Liver (tissue), 9 donors: Measurements from ENCODE around the gene TXNDC12. TPM values are rescaled to one million over a fixed set of nuclear protein-coding genes. Genes with fewer than 3 reads are reported as not detected.

Experiments used
- DNase-seq: peaks from one replicate; pipeline ENCODE4 v3.0.0-alpha.2; 2017; ENCODE audit warnings: low spot score
- H3K27ac ChIP-seq, 2 donors: one replicate each; pipeline ENCODE4 v1.7.0; 2013; ENCODE audit warnings: inconsistent platforms in 2 of 2, low read length in 2 of 2, control low read depth in 1 of 2, low read depth in 1 of 2, mild to moderate bottlenecking in 1 of 2
- H3K27me3 ChIP-seq, 4 donors: one replicate each; pipeline versions ENCODE4 v1.6.1 to v1.7.0; 2013; ENCODE audit warnings: low read length in 3 of 4, inconsistent platforms in 1 of 4, mild to moderate bottlenecking in 1 of 4, moderate library complexity in 1 of 4; ENCODE audit not compliant: control insufficient read depth in 4 of 4, insufficient read depth in 4 of 4
- H3K36me3 ChIP-seq, 4 donors: one replicate each; pipeline versions ENCODE4 v1.6.1 to v1.7.0; 2013; ENCODE audit warnings: low read length in 3 of 4, mild to moderate bottlenecking in 3 of 4, low read depth in 1 of 4, moderate library complexity in 1 of 4; ENCODE audit not compliant: control insufficient read depth in 4 of 4, insufficient read depth in 3 of 4
- H3K4me1 ChIP-seq, 4 donors: one replicate each; pipeline versions ENCODE4 v1.6.1 to v1.7.0; 2013; ENCODE audit warnings: low read length in 3 of 4, mild to moderate bottlenecking in 3 of 4, moderate library complexity in 1 of 4; ENCODE audit not compliant: control insufficient read depth in 4 of 4, insufficient read depth in 4 of 4
- H3K4me3 ChIP-seq, 3 donors: one replicate each; pipeline versions ENCODE4 v1.6.1 to v1.7.0; 2013; ENCODE audit warnings: low read length in 3 of 3, control low read depth in 1 of 3, low read depth in 1 of 3, mild to moderate bottlenecking in 1 of 3
- H3K9ac ChIP-seq, 2 donors: one replicate each; pipeline ENCODE4 v1.7.0; 2013; ENCODE audit warnings: low read length in 2 of 2, mild to moderate bottlenecking in 2 of 2, moderate library complexity in 2 of 2, control low read depth in 1 of 2, low read depth in 1 of 2
- H3K9me3 ChIP-seq, 4 donors: one replicate each; pipeline versions ENCODE4 v1.6.1 to v1.7.0; 2013; ENCODE audit warnings: low read length in 3 of 4; ENCODE audit not compliant: control insufficient read depth in 4 of 4
- ATF3 ChIP-seq: IDR thresholded peaks from 2 replicates; pipeline ENCODE4 v1.6.1; 2016; ENCODE audit warnings: antibody characterized with exemption
- CTCF ChIP-seq: fragments of 150-350 bp; IDR thresholded peaks from 2 replicates; pipeline ENCODE4 v1.5.1; 2017; ENCODE audit warnings: improper control_type of control experiment, low read depth, low read length; ENCODE audit not compliant: missing input control
- EGR1 ChIP-seq, 2 donors: IDR thresholded peaks; 2 replicates each; pipeline ENCODE4 v1.6.1; 2016 to 2018; ENCODE audit warnings: antibody characterized with exemption in 2 of 2, low read depth in 2 of 2
- FOXA1 ChIP-seq: IDR thresholded peaks from 2 replicates; pipeline ENCODE4 v1.6.1; 2016; ENCODE audit warnings: antibody characterized with exemption
- FOXA2 ChIP-seq: IDR thresholded peaks from 2 replicates; pipeline ENCODE4 v1.6.1; 2016; ENCODE audit warnings: antibody characterized with exemption
- GABPA ChIP-seq, 2 donors: IDR thresholded peaks in 1 of 2; conservative IDR thresholded peaks in 1 of 2; 2 replicates each; pipeline ENCODE4 v1.6.1; 2016; ENCODE audit warnings: antibody characterized with exemption in 2 of 2, mild to moderate bottlenecking in 1 of 2, moderate library complexity in 1 of 2
- HNF4A ChIP-seq, 2 donors: conservative IDR thresholded peaks; 2 replicates each; pipeline ENCODE4 v1.6.1; 2016; ENCODE audit warnings: antibody characterized with exemption in 2 of 2, mild to moderate bottlenecking in 2 of 2
- HNF4G ChIP-seq: IDR thresholded peaks from 2 replicates; pipeline ENCODE4 v1.6.1; 2016; ENCODE audit warnings: antibody characterized with exemption
- JUND ChIP-seq, 2 donors: IDR thresholded peaks; 2 replicates each; pipeline ENCODE4 v1.6.1; 2016; ENCODE audit warnings: antibody characterized with exemption in 2 of 2
- NR2F2 ChIP-seq: IDR thresholded peaks from 2 replicates; pipeline ENCODE4 v1.6.1; 2016; ENCODE audit warnings: antibody characterized with exemption
- RAD21 ChIP-seq, 2 donors: IDR thresholded peaks; 2 replicates each; pipeline ENCODE4 v1.6.1; 2016; ENCODE audit warnings: antibody characterized with exemption in 2 of 2, mild to moderate bottlenecking in 2 of 2
- RXRA ChIP-seq, 2 donors: IDR thresholded peaks; 2 replicates each; pipeline ENCODE4 v1.6.1; 2017 to 2018; ENCODE audit warnings: antibody characterized with exemption in 2 of 2, mild to moderate bottlenecking in 1 of 2
- SP1 ChIP-seq: IDR thresholded peaks from 2 replicates; pipeline ENCODE4 v1.6.1; 2018; ENCODE audit warnings: antibody characterized with exemption, mild to moderate bottlenecking
- TAF1 ChIP-seq: conservative IDR thresholded peaks from 2 replicates; pipeline ENCODE4 v1.6.1; 2016; ENCODE audit warnings: antibody characterized with exemption, mild to moderate bottlenecking
- YY1 ChIP-seq: IDR thresholded peaks from 2 replicates; pipeline ENCODE4 v1.6.1; 2016; ENCODE audit warnings: antibody characterized with exemption, mild to moderate bottlenecking
- WGBS: extraction: QIAGEN DNeasy Blood & Tissue Kit; methylation state at CpG from one replicate; pipeline ENCODE4 v1.1.7; 2013; 5-methylcytosine and 5-hydroxymethylcytosine counted together
- polyA plus RNA-seq, 2 donors: library from polyadenylated mRNA; stranded (reverse) in 1 of 2; unstranded in 1 of 2; fragments of 200-250 nt in 1 of 2; fragments of >200 nt in 1 of 2; fragmentation: Nextera tagmentation in 1 of 2; extraction: Ambion mirVana in 1 of 2; gene quantifications; one replicate each; pipeline versions ENCODE4 v1.2.1 to v1.2.3, GENCODE V29; 2013 to 2015
- total RNA-seq, 2 donors: library from RNA; depleted of rRNA; stranded (reverse); fragments of >200 nt; gene quantifications; one replicate each; pipeline ENCODE4 v1.2.3, GENCODE V29; 2014
- TF ChIP-seq, protein P1 (sequence below): IDR thresholded peaks from 2 replicates; pipeline ENCODE4 v1.6.1; 2016; ENCODE audit warnings: antibody characterized with exemption
- TF ChIP-seq, protein P2 (sequence below): IDR thresholded peaks from 2 replicates; pipeline ENCODE4 v1.6.1; 2016; ENCODE audit warnings: antibody characterized with exemption, mild to moderate bottlenecking
- TF ChIP-seq, protein P3 (sequence below): IDR thresholded peaks from 2 replicates; pipeline ENCODE4 v1.6.1; 2016; ENCODE audit warnings: antibody characterized with exemption
- donor health status: healthy.
- donor health status: healthy.
- donor health status: healthy.
- donor health status: healthy.
- donor health status: healthy.

The TXNDC12 gene
- total and polyA plus RNA-seq, 4 donors = 17.5 to 35.8 (median 20.7) TPM

GRCh38 chr1:51990478-51990965 lies 64.5 kb downstream of the TXNDC12 start, which contains the start of gene RAB3B:
RAB3B (minus strand) TSS chr1:51990700; CDS start chr1:51977117, 13,583 bp downstream.
- no peak within 1 kb of the TSS for H3K9ac ChIP-seq
- H3K4me3 ChIP-seq = peak within 1 kb of the TSS in 1 of 3 donors; percentile 67
- H3K27me3 ChIP-seq = peaks cover 0 to 3% (median 1%) of the 10 kb centered on the region in 4 donors
- H3K4me1 ChIP-seq = peaks cover 0 to 2% (median 0%) of the 10 kb centered on the region in 4 donors
- no peaks in the 10 kb centered on the region for H3K36me3 ChIP-seq
- DNase-seq = peak; percentile 82
- no peaks in the 10 kb centered on the region for H3K9me3 ChIP-seq
- 3% methylated on average over 46 of the region's 46 CpGs for WGBS
- H3K27ac ChIP-seq = no peak within 1 kb of the TSS
- no peak for TF ChIP-seq EGR1 (IDR thresholded peaks at IDR 0.05; ENCODE audit: low read depth in 2 of 2)
- TF ChIP-seq RAD21 (IDR thresholded peaks at IDR 0.05) = peak in 1 of 2 donors; percentile 6
- TF ChIP-seq, protein P1, sequence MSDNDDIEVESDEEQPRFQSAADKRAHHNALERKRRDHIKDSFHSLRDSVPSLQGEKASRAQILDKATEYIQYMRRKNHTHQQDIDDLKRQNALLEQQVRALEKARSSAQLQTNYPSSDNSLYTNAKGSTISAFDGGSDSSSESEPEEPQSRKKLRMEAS = no peak

- H3K4me3 ChIP-seq = peak overlapping the region in 1 of 3 donors; percentile 67
These were observed 65.2 kb downstream of the TXNDC12 start for GRCh38 chr1:51989582-51990477.

More at GRCh38 chr1:51989582-51990477, 65.2 kb downstream of the TXNDC12 start:
- DNase-seq = no peak
- Histone ChIP-seq H3K9ac (no peak overlapping the region), H3K27ac (no peak overlapping the region), H3K27me3 (peaks cover 0 to 3% (median 1%) of the 10 kb centered on the region in 4 donors), H3K9me3 (no peaks in the 10 kb centered on the region), H3K36me3 (no peaks in the 10 kb centered on the region), H3K4me1 (peaks cover 0 to 2% (median 0%) of the 10 kb centered on the region in 4 donors)
- TF ChIP-seq HNF4A (conservative IDR thresholded peaks at IDR 0.05) = no peak
- TF ChIP-seq YY1 = no peak
- TF ChIP-seq CTCF = no peak
- no peak for TF ChIP-seq EGR1 (IDR thresholded peaks at IDR 0.05; ENCODE audit: low read depth in 2 of 2)
- TF ChIP-seq GABPA (IDR thresholded peaks at IDR 0.05 in 1 of 2, conservative IDR thresholded peaks at IDR 0.05 in 1 of 2) = no peak
- TF ChIP-seq, protein P2, sequence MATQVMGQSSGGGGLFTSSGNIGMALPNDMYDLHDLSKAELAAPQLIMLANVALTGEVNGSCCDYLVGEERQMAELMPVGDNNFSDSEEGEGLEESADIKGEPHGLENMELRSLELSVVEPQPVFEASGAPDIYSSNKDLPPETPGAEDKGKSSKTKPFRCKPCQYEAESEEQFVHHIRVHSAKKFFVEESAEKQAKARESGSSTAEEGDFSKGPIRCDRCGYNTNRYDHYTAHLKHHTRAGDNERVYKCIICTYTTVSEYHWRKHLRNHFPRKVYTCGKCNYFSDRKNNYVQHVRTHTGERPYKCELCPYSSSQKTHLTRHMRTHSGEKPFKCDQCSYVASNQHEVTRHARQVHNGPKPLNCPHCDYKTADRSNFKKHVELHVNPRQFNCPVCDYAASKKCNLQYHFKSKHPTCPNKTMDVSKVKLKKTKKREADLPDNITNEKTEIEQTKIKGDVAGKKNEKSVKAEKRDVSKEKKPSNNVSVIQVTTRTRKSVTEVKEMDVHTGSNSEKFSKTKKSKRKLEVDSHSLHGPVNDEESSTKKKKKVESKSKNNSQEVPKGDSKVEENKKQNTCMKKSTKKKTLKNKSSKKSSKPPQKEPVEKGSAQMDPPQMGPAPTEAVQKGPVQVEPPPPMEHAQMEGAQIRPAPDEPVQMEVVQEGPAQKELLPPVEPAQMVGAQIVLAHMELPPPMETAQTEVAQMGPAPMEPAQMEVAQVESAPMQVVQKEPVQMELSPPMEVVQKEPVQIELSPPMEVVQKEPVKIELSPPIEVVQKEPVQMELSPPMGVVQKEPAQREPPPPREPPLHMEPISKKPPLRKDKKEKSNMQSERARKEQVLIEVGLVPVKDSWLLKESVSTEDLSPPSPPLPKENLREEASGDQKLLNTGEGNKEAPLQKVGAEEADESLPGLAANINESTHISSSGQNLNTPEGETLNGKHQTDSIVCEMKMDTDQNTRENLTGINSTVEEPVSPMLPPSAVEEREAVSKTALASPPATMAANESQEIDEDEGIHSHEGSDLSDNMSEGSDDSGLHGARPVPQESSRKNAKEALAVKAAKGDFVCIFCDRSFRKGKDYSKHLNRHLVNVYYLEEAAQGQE = no peak
- no peak for TF ChIP-seq TAF1
- no peak for TF ChIP-seq FOXA1
- no peak for TF ChIP-seq RAD21 (IDR thresholded peaks at IDR 0.05)
- TF ChIP-seq, protein P3, sequence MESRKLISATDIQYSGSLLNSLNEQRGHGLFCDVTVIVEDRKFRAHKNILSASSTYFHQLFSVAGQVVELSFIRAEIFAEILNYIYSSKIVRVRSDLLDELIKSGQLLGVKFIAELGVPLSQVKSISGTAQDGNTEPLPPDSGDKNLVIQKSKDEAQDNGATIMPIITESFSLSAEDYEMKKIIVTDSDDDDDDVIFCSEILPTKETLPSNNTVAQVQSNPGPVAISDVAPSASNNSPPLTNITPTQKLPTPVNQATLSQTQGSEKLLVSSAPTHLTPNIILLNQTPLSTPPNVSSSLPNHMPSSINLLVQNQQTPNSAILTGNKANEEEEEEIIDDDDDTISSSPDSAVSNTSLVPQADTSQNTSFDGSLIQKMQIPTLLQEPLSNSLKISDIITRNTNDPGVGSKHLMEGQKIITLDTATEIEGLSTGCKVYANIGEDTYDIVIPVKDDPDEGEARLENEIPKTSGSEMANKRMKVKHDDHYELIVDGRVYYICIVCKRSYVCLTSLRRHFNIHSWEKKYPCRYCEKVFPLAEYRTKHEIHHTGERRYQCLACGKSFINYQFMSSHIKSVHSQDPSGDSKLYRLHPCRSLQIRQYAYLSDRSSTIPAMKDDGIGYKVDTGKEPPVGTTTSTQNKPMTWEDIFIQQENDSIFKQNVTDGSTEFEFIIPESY = no peak
- TF ChIP-seq SP1 = no peak
- TF ChIP-seq JUND (IDR thresholded peaks at IDR 0.05) = no peak
- TF ChIP-seq FOXA2 = no peak
- no peak for TF ChIP-seq RXRA (IDR thresholded peaks at IDR 0.05)
- TF ChIP-seq, protein P1 = no peak
- no peak for TF ChIP-seq ATF3
- TF ChIP-seq HNF4G = no peak
- no peak for TF ChIP-seq NR2F2
- 20% methylated on average over 47 of the region's 47 CpGs for WGBS
